GM23248 (cell line): Measurements from ENCODE around the gene EBI3. TPM values are rescaled to one million over a fixed set of nuclear protein-coding genes. Genes with fewer than 3 reads are reported as not detected.

Experiments used
- DNase-seq: peaks from one replicate; pipeline ENCODE4 v3.0.0-alpha.2; 2015
- H2AFZ ChIP-seq: fragments of 200-600 bp; sonication (generic); 2 replicates; pipeline ENCODE4 v1.6.1; 2016; ENCODE audit warnings: antibody characterized with exemption
- H3F3A ChIP-seq: fragments of 200-600 bp; sonication (generic); 2 replicates; pipeline ENCODE4 v1.6.1; 2016; ENCODE audit warnings: mild to moderate bottlenecking, antibody characterized with exemption, mixed run types; ENCODE audit not compliant: insufficient read depth
- H3K27ac ChIP-seq: fragments of 200-600 bp; sonication (generic); 2 replicates; pipeline ENCODE4 v1.5.1; 2016; ENCODE audit warnings: mild to moderate bottlenecking
- H3K27me3 ChIP-seq: fragments of 200-600 bp; sonication (generic); replicated peaks from 2 replicates; pipeline ENCODE4 v1.6.1; 2016; ENCODE audit warnings: mild to moderate bottlenecking; ENCODE audit not compliant: insufficient read depth
- H3K36me3 ChIP-seq: fragments of 200-600 bp; sonication (generic); 2 replicates; pipeline ENCODE4 v1.6.1; 2016; ENCODE audit warnings: low read depth, mild to moderate bottlenecking
- H3K4me1 ChIP-seq: fragments of 200-600 bp; sonication (generic); 2 replicates; pipeline ENCODE4 v1.6.1; 2016; ENCODE audit warnings: mild to moderate bottlenecking; ENCODE audit not compliant: insufficient read depth
- H3K4me2 ChIP-seq: fragments of 200-600 bp; sonication (generic); one replicate; pipeline ENCODE4 v1.6.1; 2016; ENCODE audit warnings: mild to moderate bottlenecking; ENCODE audit not compliant: unreplicated experiment
- H3K4me3 ChIP-seq: fragments of 200-600 bp; sonication (generic); 2 replicates; pipeline ENCODE4 v1.5.1; 2016; ENCODE audit warnings: mild to moderate bottlenecking
- H3K79me2 ChIP-seq: fragments of 200-600 bp; sonication (generic); 2 replicates; pipeline ENCODE4 v1.6.1; 2016; ENCODE audit warnings: mild to moderate bottlenecking; ENCODE audit not compliant: insufficient read depth
- H3K9ac ChIP-seq: fragments of 200-600 bp; sonication (generic); 2 replicates; pipeline ENCODE4 v1.6.1; 2016; ENCODE audit warnings: mild to moderate bottlenecking
- H3K9me2 ChIP-seq: fragments of 200-600 bp; sonication (generic); 2 replicates; pipeline ENCODE4 v1.6.1; 2016; ENCODE audit warnings: mixed run types, mild to moderate bottlenecking, moderate library complexity; ENCODE audit not compliant: insufficient read depth
- H3K9me3 ChIP-seq: fragments of 200-600 bp; sonication (generic); one replicate; pipeline ENCODE4 v1.6.1; 2017; ENCODE audit warnings: low read depth
- H4K20me1 ChIP-seq: fragments of 200-600 bp; sonication (generic); 2 replicates; pipeline ENCODE4 v1.6.0; 2016; ENCODE audit not compliant: insufficient read depth
- EZH2 ChIP-seq: fragments of 200-600 bp; sonication (generic); IDR thresholded peaks from 2 replicates; pipeline ENCODE4 v1.6.1; 2018; ENCODE audit warnings: antibody characterized with exemption, mild to moderate bottlenecking; ENCODE audit not compliant: insufficient read depth, poor library complexity, severe bottlenecking
- EZH2phosphoT487 ChIP-seq: fragments of 200-600 bp; sonication (generic); IDR thresholded peaks from 2 replicates; pipeline ENCODE4 v1.6.1; 2018; ENCODE audit warnings: antibody characterized with exemption, moderate library complexity, mild to moderate bottlenecking, low read depth; ENCODE audit not compliant: insufficient read depth
- WGBS, 2 experiments: methylation state at CpG; one replicate each; pipeline ENCODE4 v1.1.6; 2015 to 2017; ENCODE audit warnings: low lambda C conversion rate in 2 of 2, low coverage in 1 of 2; ENCODE audit errors: missing lambda C conversion rate in 2 of 2; 5-methylcytosine and 5-hydroxymethylcytosine counted together
- in situ Hi-C: fragments of 300-500 bp; cut with MboI; formaldehyde crosslinking; loops from 2 replicates; pipeline ENCODE4 v1.15.0; 2020
- polyA plus RNA-seq: library from polyadenylated mRNA; unstranded; fragments of >200 nt; fragmentation: Nextera tagmentation; extraction: Ambion mirVana; gene quantifications from 2 replicates; pipeline ENCODE4 v1.2.1, GENCODE V29; 2016
- total RNA-seq: library from RNA; depleted of rRNA; stranded (reverse); fragments of >200 nt; shearing (Covaris generic); gene quantifications from 2 replicates; pipeline ENCODE4 v1.2.3, GENCODE V29; 2014

EBI3 gene
- total and polyA plus RNA-seq, 2 experiments from 2014 or later, result 0.56 TPM; not detected in 1

GRCh38 chr19:4197625-4198466 lies 31.5 kb upstream of the EBI3 start:
- WGBS, 2 experiments, result 24 to 34% methylated on average over 40 to 50 of the region's 70 CpGs
- Histone ChIP-seq H3K9me3 (no peaks in the 10 kb centered on the region), H3K4me1 (no peaks in the 10 kb centered on the region), H4K20me1 (no peaks in the 10 kb centered on the region), H3K27ac (no peak overlapping the region), H3K4me2 (no peak overlapping the region), H3K9me2 (no peaks in the 10 kb centered on the region), H3K36me3 (no peaks in the 10 kb centered on the region), H3K4me3 (no peak overlapping the region), H3K79me2 (no peaks in the 10 kb centered on the region), H3F3A (0 out of 2 replicates have a peak, but pooled peaks cover 6% of the 10 kb centered on the region), H3K9ac (no peak overlapping the region), H3K27me3 (peaks cover 30% of the 10 kb centered on the region), H2AFZ (no peak overlapping the region)
- in situ Hi-C loops, result no loop called here
- peak; percentile 39 for DNase-seq
- TF ChIP-seq EZH2 (peak; percentile 45), EZH2phosphoT487 (no peak)

GRCh38 chr19:4198467-4199126 lies 30.7 kb upstream of the EBI3 start:
- Histone ChIP-seq H4K20me1 (no peaks in the 10 kb centered on the region), H3K4me1 (no peaks in the 10 kb centered on the region), H3K36me3 (no peaks in the 10 kb centered on the region), H3K4me3 (no peak overlapping the region), H3K9me3 (no peaks in the 10 kb centered on the region), H3K79me2 (no peaks in the 10 kb centered on the region), H3K9me2 (no peaks in the 10 kb centered on the region), H2AFZ (no peak overlapping the region), H3K27ac (no peak overlapping the region), H3F3A (0 out of 2 replicates have a peak, but pooled peaks cover 6% of the 10 kb centered on the region), H3K27me3 (peaks cover 30% of the 10 kb centered on the region), H3K9ac (no peak overlapping the region), H3K4me2 (no peak overlapping the region)
- TF ChIP-seq EZH2 (no peak), EZH2phosphoT487 (no peak)
- no peak for DNase-seq
- in situ Hi-C loops, result no loop called here
- 6 to 23% methylated on average over 6 to 28 of the region's 28 CpGs for WGBS, 2 experiments

- Histone ChIP-seq H3K36me3 (no peaks in the 10 kb centered on the region), H3K4me3 (no peak overlapping the region), H2AFZ (no peak overlapping the region), H3F3A (0 out of 2 replicates have a peak, but pooled peaks cover 6% of the 10 kb centered on the region), H3K4me1 (no peaks in the 10 kb centered on the region), H3K9me2 (no peaks in the 10 kb centered on the region), H3K9me3 (no peaks in the 10 kb centered on the region), H3K27me3 (peaks cover 25% of the 10 kb centered on the region), H3K4me2 (no peak overlapping the region), H3K27ac (no peak overlapping the region), H3K9ac (no peak overlapping the region), H4K20me1 (no peaks in the 10 kb centered on the region), H3K79me2 (no peaks in the 10 kb centered on the region)
- 72 to 73% methylated on average over 28 to 32 of the region's 33 CpGs for WGBS, 2 experiments
- no peak for TF ChIP-seq EZH2phosphoT487
- TF ChIP-seq EZH2, result no peak
- DNase-seq, result no peak
- in situ Hi-C loops, result no loop called here
Observed at GRCh38 chr19:4199699-4200293, 29.5 kb upstream of the EBI3 start.

- in situ Hi-C loops, result no loop called here
Observed at GRCh38 chr19:4200940-4201542, 28.3 kb upstream of the EBI3 start.

More at GRCh38 chr19:4200940-4201542, 28.3 kb upstream of the EBI3 start:
- H3K79me2 ChIP-seq, result no peaks in the 10 kb centered on the region
- no peaks in the 10 kb centered on the region for H3K9me2 ChIP-seq
- TF ChIP-seq EZH2 (no peak), EZH2phosphoT487 (no peak)
- no peaks in the 10 kb centered on the region for H4K20me1 ChIP-seq
- no peak for DNase-seq
- WGBS, 2 experiments, result 38 to 50% methylated on average over 2 of the region's 2 CpGs
- H3K27me3 ChIP-seq, result peaks cover 25% of the 10 kb centered on the region
- no peaks in the 10 kb centered on the region for H3K36me3 ChIP-seq
- H3K9me3 ChIP-seq, result no peaks in the 10 kb centered on the region
- no peak overlapping the region for H3K9ac ChIP-seq
- no peak overlapping the region for H3K4me3 ChIP-seq
- no peak overlapping the region for H2AFZ ChIP-seq
- H3K4me2 ChIP-seq, result no peak overlapping the region
- 0 out of 2 replicates have a peak, but pooled peaks cover 6% of the 10 kb centered on the region for H3F3A ChIP-seq
- H3K27ac ChIP-seq, result no peak overlapping the region
- no peaks in the 10 kb centered on the region for H3K4me1 ChIP-seq
